ENCODE results near the gene SCGB2A2.

SCGB2A2 gene

DNA sequence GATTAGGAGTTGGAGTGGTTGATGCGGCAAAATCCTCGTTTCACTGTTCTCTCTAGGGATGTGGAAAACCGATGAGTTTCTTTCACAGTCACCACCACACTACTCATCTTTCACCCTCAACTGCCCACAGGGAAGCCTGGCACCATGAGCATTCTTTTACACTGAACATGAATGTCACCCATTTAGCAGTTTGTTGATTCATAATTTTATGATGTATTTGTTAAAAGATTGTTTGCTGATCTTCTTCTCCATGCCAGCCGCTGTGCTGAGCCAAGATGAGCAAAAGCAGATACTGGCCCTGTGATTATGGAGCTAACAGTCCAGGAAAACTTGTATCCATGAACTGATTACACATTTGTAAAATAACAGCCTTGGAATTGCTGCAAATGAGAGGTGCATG, 31.8 kb upstream of the SCGB2A2 start:
- no peak for DNase-seq (ENCODE audit: low read depth in 1 of 2, low spot score in 1 of 2)
- no peak overlapping the region for H3K4me3 ChIP-seq (replicated peaks; ENCODE audit: insufficient read depth, low read length)
- no peak overlapping the region for H3K27ac ChIP-seq (replicated peaks)
- no peak for TF ChIP-seq GABPA (IDR thresholded peaks at IDR 0.05; ENCODE audit: low read depth)
- peaks cover 3% of the 10 kb centered on the region for H3K27me3 ChIP-seq (ENCODE audit: insufficient read depth, poor library complexity, severe bottlenecking)

DNA sequence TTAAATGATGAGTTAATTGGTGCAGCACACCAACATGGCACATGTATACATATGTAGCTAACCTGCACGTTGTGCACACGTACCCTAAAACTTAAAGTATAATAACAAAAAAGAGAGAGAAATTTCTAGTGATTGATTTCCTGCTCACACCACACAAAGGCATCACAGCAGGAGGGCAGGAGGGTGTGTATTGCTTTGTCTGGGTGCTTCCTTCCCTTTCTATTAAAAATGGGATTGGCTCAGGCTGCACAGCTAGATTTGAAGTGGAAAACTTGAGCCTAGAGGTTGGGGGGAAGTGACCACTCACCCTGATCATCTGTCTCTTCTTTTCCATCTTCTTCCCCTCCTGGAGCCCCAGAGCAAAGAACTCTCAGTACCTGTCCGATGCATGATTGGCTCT, 28.9 kb upstream of the SCGB2A2 start:
- TF ChIP-seq, protein P1, sequence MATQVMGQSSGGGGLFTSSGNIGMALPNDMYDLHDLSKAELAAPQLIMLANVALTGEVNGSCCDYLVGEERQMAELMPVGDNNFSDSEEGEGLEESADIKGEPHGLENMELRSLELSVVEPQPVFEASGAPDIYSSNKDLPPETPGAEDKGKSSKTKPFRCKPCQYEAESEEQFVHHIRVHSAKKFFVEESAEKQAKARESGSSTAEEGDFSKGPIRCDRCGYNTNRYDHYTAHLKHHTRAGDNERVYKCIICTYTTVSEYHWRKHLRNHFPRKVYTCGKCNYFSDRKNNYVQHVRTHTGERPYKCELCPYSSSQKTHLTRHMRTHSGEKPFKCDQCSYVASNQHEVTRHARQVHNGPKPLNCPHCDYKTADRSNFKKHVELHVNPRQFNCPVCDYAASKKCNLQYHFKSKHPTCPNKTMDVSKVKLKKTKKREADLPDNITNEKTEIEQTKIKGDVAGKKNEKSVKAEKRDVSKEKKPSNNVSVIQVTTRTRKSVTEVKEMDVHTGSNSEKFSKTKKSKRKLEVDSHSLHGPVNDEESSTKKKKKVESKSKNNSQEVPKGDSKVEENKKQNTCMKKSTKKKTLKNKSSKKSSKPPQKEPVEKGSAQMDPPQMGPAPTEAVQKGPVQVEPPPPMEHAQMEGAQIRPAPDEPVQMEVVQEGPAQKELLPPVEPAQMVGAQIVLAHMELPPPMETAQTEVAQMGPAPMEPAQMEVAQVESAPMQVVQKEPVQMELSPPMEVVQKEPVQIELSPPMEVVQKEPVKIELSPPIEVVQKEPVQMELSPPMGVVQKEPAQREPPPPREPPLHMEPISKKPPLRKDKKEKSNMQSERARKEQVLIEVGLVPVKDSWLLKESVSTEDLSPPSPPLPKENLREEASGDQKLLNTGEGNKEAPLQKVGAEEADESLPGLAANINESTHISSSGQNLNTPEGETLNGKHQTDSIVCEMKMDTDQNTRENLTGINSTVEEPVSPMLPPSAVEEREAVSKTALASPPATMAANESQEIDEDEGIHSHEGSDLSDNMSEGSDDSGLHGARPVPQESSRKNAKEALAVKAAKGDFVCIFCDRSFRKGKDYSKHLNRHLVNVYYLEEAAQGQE (IDR thresholded peaks at IDR 0.05; ENCODE audit: insufficient replicate concordance, low read depth) = no peak
- no peak for TF ChIP-seq GABPA (IDR thresholded peaks at IDR 0.05; ENCODE audit: low read depth)
- TF ChIP-seq SPI1 (IDR thresholded peaks at IDR 0.05; ENCODE audit: borderline replicate concordance, low read depth) = no peak
- no peak for TF ChIP-seq POLR2AphosphoS5 (IDR thresholded peaks at IDR 0.05; ENCODE audit: low read depth)
- TF ChIP-seq, protein P2, sequence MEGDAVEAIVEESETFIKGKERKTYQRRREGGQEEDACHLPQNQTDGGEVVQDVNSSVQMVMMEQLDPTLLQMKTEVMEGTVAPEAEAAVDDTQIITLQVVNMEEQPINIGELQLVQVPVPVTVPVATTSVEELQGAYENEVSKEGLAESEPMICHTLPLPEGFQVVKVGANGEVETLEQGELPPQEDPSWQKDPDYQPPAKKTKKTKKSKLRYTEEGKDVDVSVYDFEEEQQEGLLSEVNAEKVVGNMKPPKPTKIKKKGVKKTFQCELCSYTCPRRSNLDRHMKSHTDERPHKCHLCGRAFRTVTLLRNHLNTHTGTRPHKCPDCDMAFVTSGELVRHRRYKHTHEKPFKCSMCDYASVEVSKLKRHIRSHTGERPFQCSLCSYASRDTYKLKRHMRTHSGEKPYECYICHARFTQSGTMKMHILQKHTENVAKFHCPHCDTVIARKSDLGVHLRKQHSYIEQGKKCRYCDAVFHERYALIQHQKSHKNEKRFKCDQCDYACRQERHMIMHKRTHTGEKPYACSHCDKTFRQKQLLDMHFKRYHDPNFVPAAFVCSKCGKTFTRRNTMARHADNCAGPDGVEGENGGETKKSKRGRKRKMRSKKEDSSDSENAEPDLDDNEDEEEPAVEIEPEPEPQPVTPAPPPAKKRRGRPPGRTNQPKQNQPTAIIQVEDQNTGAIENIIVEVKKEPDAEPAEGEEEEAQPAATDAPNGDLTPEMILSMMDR (IDR thresholded peaks at IDR 0.05; ENCODE audit: insufficient read depth, low read length) = no peak
- Histone ChIP-seq H3K27ac (replicated peaks) (no peak overlapping the region), H3K4me3 (replicated peaks; ENCODE audit: insufficient read depth, low read length) (no peak overlapping the region), H3K27me3 (ENCODE audit: insufficient read depth, poor library complexity, severe bottlenecking) (peaks cover 1% of the 10 kb centered on the region)
- no peak for DNase-seq (ENCODE audit: low read depth in 1 of 2, low spot score in 1 of 2)

DNA sequence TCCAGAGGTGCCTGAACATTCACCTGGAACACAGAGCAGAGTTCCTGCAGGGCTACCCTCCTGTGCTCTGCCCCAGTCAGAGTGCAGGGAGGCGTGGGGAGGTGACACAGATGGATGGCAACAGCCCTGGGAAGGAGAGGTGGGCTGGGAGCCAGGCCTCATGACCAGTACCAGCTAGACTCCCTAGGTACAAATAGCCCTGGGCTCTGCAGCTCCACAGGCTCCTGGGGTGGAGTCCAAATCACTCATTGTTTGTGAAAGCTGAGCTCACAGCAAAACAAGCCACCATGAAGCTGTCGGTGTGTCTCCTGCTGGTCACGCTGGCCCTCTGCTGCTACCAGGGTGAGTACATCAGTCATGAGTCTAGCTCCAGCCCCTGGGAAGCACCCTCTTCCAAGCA, 27.9 kb upstream of the SCGB2A2 start, which contains the start of gene SCGB1D2:
SCGB1D2 (plus strand) TSS at position 219 of the 400 bp plus-strand sequence; CDS start at position 288, 69 bp downstream.
- no peak for DNase-seq (ENCODE audit: low read depth in 1 of 2, low spot score in 1 of 2)
- TF ChIP-seq POLR2AphosphoS5 (IDR thresholded peaks at IDR 0.05; ENCODE audit: low read depth) (no peak), GABPA (IDR thresholded peaks at IDR 0.05; ENCODE audit: low read depth) (no peak), SPI1 (IDR thresholded peaks at IDR 0.05; ENCODE audit: borderline replicate concordance, low read depth) (no peak)
- TF ChIP-seq, protein P2 (IDR thresholded peaks at IDR 0.05; ENCODE audit: insufficient read depth, low read length) = no peak
- TF ChIP-seq, protein P1 (IDR thresholded peaks at IDR 0.05; ENCODE audit: insufficient replicate concordance, low read depth) = no peak
- no peak within 1 kb of the TSS for H3K4me3 ChIP-seq (replicated peaks; ENCODE audit: insufficient read depth, low read length)
- H3K27ac ChIP-seq (replicated peaks) = no peak within 1 kb of the TSS
- H3K27me3 ChIP-seq (ENCODE audit: insufficient read depth, poor library complexity, severe bottlenecking) = no peaks in the 10 kb centered on the region

DNA sequence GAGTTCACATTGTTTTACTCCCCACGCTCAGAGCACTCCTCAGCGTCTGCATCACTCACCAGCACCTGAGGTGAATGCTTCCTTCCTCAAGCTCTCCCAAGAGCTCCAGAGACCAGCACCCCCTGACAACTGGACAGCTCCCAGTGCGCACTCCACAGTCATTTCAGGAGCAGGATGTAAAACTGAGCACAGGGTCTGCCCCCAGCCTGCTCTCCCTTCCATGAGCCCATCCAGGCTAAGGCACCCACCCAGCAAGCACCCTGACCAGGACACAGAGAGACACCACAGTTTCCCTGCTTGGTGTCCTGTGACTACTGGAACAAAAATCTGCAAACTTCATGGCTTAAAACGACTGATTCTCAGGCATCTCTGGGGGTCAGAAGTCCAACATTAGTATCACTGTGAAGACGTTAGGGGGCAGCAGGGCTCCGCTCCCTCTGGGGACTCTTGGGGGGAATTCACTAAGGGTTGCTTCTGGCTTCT, 24.6 kb upstream of the SCGB2A2 start:
- peak; percentile 5 to 34 for DNase-seq (ENCODE audit: low read depth in 1 of 2, low spot score in 1 of 2)
- TF ChIP-seq SPI1 (IDR thresholded peaks at IDR 0.05; ENCODE audit: borderline replicate concordance, low read depth) = no peak
- TF ChIP-seq, protein P1 (IDR thresholded peaks at IDR 0.05; ENCODE audit: insufficient replicate concordance, low read depth) = peak; percentile 95

More for the DNA sequence above, 24.6 kb upstream of the SCGB2A2 start:
- Histone ChIP-seq H3K27me3 (ENCODE audit: insufficient read depth, poor library complexity, severe bottlenecking) (peaks cover 4% of the 10 kb centered on the region), H3K27ac (replicated peaks) (no peak overlapping the region), H3K4me3 (replicated peaks; ENCODE audit: insufficient read depth, low read length) (no peak overlapping the region)

Measured in HL-60 (cell line).